DMS53 treated with DMSO at 0.1 percent for 48 hours (cell line): ENCODE results near the gene CA4.

Experiments
- DNase-seq: peaks from one replicate; lab custom pipeline; 2025; ENCODE audit not compliant: unreplicated experiment; lab: John Stamatoyannopoulos, UW

Gene CA4

GRCh38 chr17:60129164-60129563, 20.6 kb upstream of the CA4 start:
- DNase-seq: no peak

GRCh38 chr17:60130466-60130865, 19.3 kb upstream of the CA4 start:
- DNase-seq: no peak

- no peak for DNase-seq
These were observed 15.2 kb upstream of the CA4 start for GRCh38 chr17:60134396-60135150.

- DNase-seq: peak; percentile 51
These were observed 14.4 kb upstream of the CA4 start for GRCh38 chr17:60135151-60135950.

GRCh38 chr17:60135951-60136666, 13.7 kb upstream of the CA4 start:
- DNase-seq: no peak

- no peak for DNase-seq
These were observed 12.0 kb upstream of the CA4 start for GRCh38 chr17:60137731-60138130.

GRCh38 chr17:60138769-60139437, 10.9 kb upstream of the CA4 start:
- no peak for DNase-seq

GRCh38 chr17:60139438-60140285, 10.1 kb upstream of the CA4 start:
- no peak for DNase-seq

- DNase-seq: peak; percentile 38
These were observed 8.4 kb upstream of the CA4 start for GRCh38 chr17:60141111-60142018.

- DNase-seq: peak; percentile 75
These were observed 6.8 kb upstream of the CA4 start for GRCh38 chr17:60142872-60143499.

GRCh38 chr17:60145006-60145935, 4.5 kb upstream of the CA4 start:
- no peak for DNase-seq

- DNase-seq: no peak
These were observed 3.6 kb upstream of the CA4 start for GRCh38 chr17:60146206-60146605.

- DNase-seq: no peak
These were observed 2.1 kb upstream of the CA4 start for GRCh38 chr17:60147553-60148223.

- no peak for DNase-seq
These were observed 1.4 kb upstream of the CA4 start for GRCh38 chr17:60148373-60148772.

GRCh38 chr17:60151355-60151754, 1.6 kb downstream of the CA4 start:
- DNase-seq: no peak

GRCh38 chr17:60153606-60154390, 4.0 kb downstream of the CA4 start:
- no peak for DNase-seq
